HL-60 (cell line): ENCODE measurements around the gene RNF223.

ENCODE experiments used
- DNase-seq, 2 experiments: peaks; one replicate each; pipeline ENCODE4 v3.0.0-alpha.2; 2010 to 2020; ENCODE audit warnings: low read depth in 1 of 2, low spot score in 1 of 2
- H3K27ac ChIP-seq: fragments of 250-450 bp; sonication (Bioruptor Pico); replicated peaks from 2 replicates; pipeline ENCODE4 v1.5.1; 2020; ENCODE audit warnings: mild to moderate bottlenecking, moderate library complexity
- H3K27me3 ChIP-seq: fragments of 250-450 bp; sonication (Bioruptor Pico); 2 replicates; pipeline ENCODE4 v1.5.1; 2021; ENCODE audit warnings: mild to moderate bottlenecking, moderate library complexity; ENCODE audit not compliant: insufficient read depth, poor library complexity, severe bottlenecking
- H3K4me3 ChIP-seq: replicated peaks from 2 replicates; pipeline ENCODE4 v1.5.1; 2011; ENCODE audit warnings: mild to moderate bottlenecking, control low read depth, low read length; ENCODE audit not compliant: insufficient read depth
- CTCF ChIP-seq: IDR thresholded peaks from one replicate; pipeline ENCODE4 v1.5.1; 2011; ENCODE audit warnings: low read length, control low read depth, inconsistent platforms; ENCODE audit not compliant: insufficient read depth
- GABPA ChIP-seq: IDR thresholded peaks from 2 replicates; pipeline ENCODE4 v1.6.1; 2012; ENCODE audit warnings: low read depth
- POLR2AphosphoS5 ChIP-seq: IDR thresholded peaks from 2 replicates; pipeline ENCODE4 v1.6.1; 2012; ENCODE audit warnings: low read depth
- SPI1 ChIP-seq: IDR thresholded peaks from 2 replicates; pipeline ENCODE4 v1.6.1; 2012; ENCODE audit warnings: low read depth, mild to moderate bottlenecking, borderline replicate concordance
- TF ChIP-seq, protein P1 (sequence below): IDR thresholded peaks from 2 replicates; pipeline ENCODE4 v1.6.1; 2012; ENCODE audit warnings: low read depth; ENCODE audit not compliant: insufficient replicate concordance

The RNF223 gene

GRCh38 chr1:1119272-1119890 is 45.3 kb upstream of the RNF223 start:
- Histone ChIP-seq H3K27me3 (peaks cover 18% of the 10 kb centered on the region), H3K27ac (no peak overlapping the region), H3K4me3 (no peak overlapping the region)
- peak; percentile 4; the same call in 1 of the 2 replicates for TF ChIP-seq SPI1
- TF ChIP-seq POLR2AphosphoS5: no peak
- TF ChIP-seq, protein P1, sequence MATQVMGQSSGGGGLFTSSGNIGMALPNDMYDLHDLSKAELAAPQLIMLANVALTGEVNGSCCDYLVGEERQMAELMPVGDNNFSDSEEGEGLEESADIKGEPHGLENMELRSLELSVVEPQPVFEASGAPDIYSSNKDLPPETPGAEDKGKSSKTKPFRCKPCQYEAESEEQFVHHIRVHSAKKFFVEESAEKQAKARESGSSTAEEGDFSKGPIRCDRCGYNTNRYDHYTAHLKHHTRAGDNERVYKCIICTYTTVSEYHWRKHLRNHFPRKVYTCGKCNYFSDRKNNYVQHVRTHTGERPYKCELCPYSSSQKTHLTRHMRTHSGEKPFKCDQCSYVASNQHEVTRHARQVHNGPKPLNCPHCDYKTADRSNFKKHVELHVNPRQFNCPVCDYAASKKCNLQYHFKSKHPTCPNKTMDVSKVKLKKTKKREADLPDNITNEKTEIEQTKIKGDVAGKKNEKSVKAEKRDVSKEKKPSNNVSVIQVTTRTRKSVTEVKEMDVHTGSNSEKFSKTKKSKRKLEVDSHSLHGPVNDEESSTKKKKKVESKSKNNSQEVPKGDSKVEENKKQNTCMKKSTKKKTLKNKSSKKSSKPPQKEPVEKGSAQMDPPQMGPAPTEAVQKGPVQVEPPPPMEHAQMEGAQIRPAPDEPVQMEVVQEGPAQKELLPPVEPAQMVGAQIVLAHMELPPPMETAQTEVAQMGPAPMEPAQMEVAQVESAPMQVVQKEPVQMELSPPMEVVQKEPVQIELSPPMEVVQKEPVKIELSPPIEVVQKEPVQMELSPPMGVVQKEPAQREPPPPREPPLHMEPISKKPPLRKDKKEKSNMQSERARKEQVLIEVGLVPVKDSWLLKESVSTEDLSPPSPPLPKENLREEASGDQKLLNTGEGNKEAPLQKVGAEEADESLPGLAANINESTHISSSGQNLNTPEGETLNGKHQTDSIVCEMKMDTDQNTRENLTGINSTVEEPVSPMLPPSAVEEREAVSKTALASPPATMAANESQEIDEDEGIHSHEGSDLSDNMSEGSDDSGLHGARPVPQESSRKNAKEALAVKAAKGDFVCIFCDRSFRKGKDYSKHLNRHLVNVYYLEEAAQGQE: no peak
- no peak for DNase-seq

- TF ChIP-seq, protein P1: no peak
- TF ChIP-seq GABPA: no peak
- TF ChIP-seq CTCF: no peak
- no peak for TF ChIP-seq SPI1
- no peak for TF ChIP-seq POLR2AphosphoS5
- Histone ChIP-seq H3K4me3 (no peak overlapping the region), H3K27ac (no peak overlapping the region), H3K27me3 (peaks cover 18% of the 10 kb centered on the region)
- DNase-seq: no peak
Observed at GRCh38 chr1:1118876-1119220, 44.7 kb upstream of the RNF223 start.

GRCh38 chr1:1118011-1118875 is 44.1 kb upstream of the RNF223 start:
- H3K4me3 ChIP-seq: no peak overlapping the region
- peaks cover 18% of the 10 kb centered on the region for H3K27me3 ChIP-seq
- no peak for DNase-seq
- no peak overlapping the region for H3K27ac ChIP-seq
- TF ChIP-seq POLR2AphosphoS5 (no peak), GABPA (no peak), CTCF (no peak), SPI1 (no peak)
- TF ChIP-seq, protein P1: no peak
